HepG2 (cell line): ENCODE measurements around the gene SOX13. TPM values are rescaled to one million over a fixed set of nuclear protein-coding genes. Genes with fewer than 3 reads are reported as not detected.

Experiments used
- GABPA ChIP-seq, 2 experiments: IDR thresholded peaks; 2 replicates each; pipeline ENCODE4 v1.6.1; 2011 to 2016; ENCODE audit warnings: low read depth in 2 of 2, low read length in 1 of 2, missing biosample characterization in 1 of 2, missing genetic modification characterization in 1 of 2
- GZF1 ChIP-seq: sonication (generic); formaldehyde crosslinking; IDR thresholded peaks from 2 replicates; pipeline ENCODE4 v1.5.1; 2020; ENCODE audit warnings: mild to moderate bottlenecking, missing genetic modification reagents
- HDAC1 ChIP-seq: sonication (generic); formaldehyde crosslinking; IDR thresholded peaks from 2 replicates; pipeline ENCODE4 v1.5.1; 2020; ENCODE audit warnings: mild to moderate bottlenecking, missing genetic modification reagents
- PCBP1 ChIP-seq: fragments of 200-400 bp; formaldehyde crosslinking; IDR thresholded peaks from 2 replicates; pipeline ENCODE4 v1.6.1; 2017; ENCODE audit warnings: mild to moderate bottlenecking, low read depth, low read length, borderline replicate concordance
- RAD21 ChIP-seq: fragments of 450-650 bp; formaldehyde crosslinking; IDR thresholded peaks from 2 replicates; pipeline ENCODE4 v1.5.0; 2020; ENCODE audit warnings: mild to moderate bottlenecking
- RBM22 ChIP-seq: fragments of 200-400 bp; formaldehyde crosslinking; optimal IDR thresholded peaks from 2 replicates; pipeline ENCODE3; 2017; ENCODE audit warnings: mild to moderate bottlenecking, low read length, moderate library complexity
- RXRB ChIP-seq: IDR thresholded peaks from 2 replicates; pipeline ENCODE4 v1.6.1; 2016; ENCODE audit warnings: borderline replicate concordance, missing genetic modification reagents, missing compliant biosample characterization
- SPEN ChIP-seq: sonication (generic); formaldehyde crosslinking; IDR thresholded peaks from 2 replicates; pipeline ENCODE4 v1.5.1; 2020; ENCODE audit warnings: low read depth, mild to moderate bottlenecking, missing genetic modification reagents
- TARDBP ChIP-seq: sonication (generic); formaldehyde crosslinking; IDR thresholded peaks from 2 replicates; pipeline ENCODE4 v1.8.0; 2022; ENCODE audit warnings: mild to moderate bottlenecking, missing genetic modification reagents
- YEATS2 ChIP-seq: sonication (generic); formaldehyde crosslinking; IDR thresholded peaks from 2 replicates; pipeline ENCODE4 v1.4.0; 2020; ENCODE audit warnings: missing genetic modification reagents, borderline replicate concordance
- ZFP36L1 ChIP-seq: sonication (generic); formaldehyde crosslinking; IDR thresholded peaks from 2 replicates; pipeline ENCODE4 v1.8.0; 2022; ENCODE audit warnings: mild to moderate bottlenecking, missing genetic modification reagents, moderate library complexity
- ZFX ChIP-seq: sonication (generic); formaldehyde crosslinking; IDR thresholded peaks from 2 replicates; pipeline ENCODE4 v1.4.0; 2020; ENCODE audit warnings: mild to moderate bottlenecking, low read depth, missing genetic modification reagents, moderate library complexity
- ZNF124 ChIP-seq: sonication (generic); formaldehyde crosslinking; IDR thresholded peaks from 2 replicates; pipeline ENCODE4 v1.4.0; 2020; ENCODE audit warnings: missing genetic modification reagents
- ZNF619 ChIP-seq: sonication (generic); formaldehyde crosslinking; IDR thresholded peaks from 2 replicates; pipeline ENCODE4 v1.4.0; 2020; ENCODE audit warnings: mild to moderate bottlenecking, missing genetic modification reagents
- ZNF720 ChIP-seq: sonication (generic); formaldehyde crosslinking; IDR thresholded peaks from 2 replicates; pipeline ENCODE4 v1.4.0; 2020; ENCODE audit warnings: missing genetic modification reagents
- ZNF788 ChIP-seq: sonication (generic); formaldehyde crosslinking; IDR thresholded peaks from 2 replicates; pipeline ENCODE4 v1.5.0; 2020; ENCODE audit warnings: mild to moderate bottlenecking, missing genetic modification reagents, borderline replicate concordance
- polyA plus RNA-seq, 8 experiments: library from polyadenylated mRNA; depleted of rRNA in 3 of 8; stranded (reverse) in 7 of 8; unstranded in 1 of 8; fragments of >200 nt; fragmentation: Illumina TruSeq in 4 of 8; extraction: Trizol in 4 of 8; gene quantifications; 2 replicates each; pipeline versions ENCODE4 v1.2.1 to v1.2.3, GENCODE V29; 2011 to 2016; ENCODE audit warnings: low read depth in 4 of 8, missing spikeins in 1 of 8, mixed read lengths in 1 of 8; ENCODE audit not compliant: insufficient read depth in 1 of 8
- total RNA-seq, 5 experiments: library from RNA; depleted of rRNA; stranded (reverse); fragments of >200 nt; fragmentation: Illumina TruSeq; extraction: Trizol; gene quantifications; 2 replicates each; pipeline ENCODE4 v1.2.3, GENCODE V29; 2016; ENCODE audit warnings: low read depth in 1 of 5
- TF ChIP-seq, protein P1 (sequence below): sonication (generic); formaldehyde crosslinking; IDR thresholded peaks from 2 replicates; pipeline ENCODE4; 2020; ENCODE audit warnings: missing genetic modification reagents, mild to moderate bottlenecking, borderline replicate concordance
- TF ChIP-seq, protein P2 (sequence below): sonication (generic); formaldehyde crosslinking; IDR thresholded peaks from 2 replicates; pipeline ENCODE4 v1.4.0; 2020; ENCODE audit warnings: missing genetic modification reagents
- TF ChIP-seq, protein P3 (sequence below): sonication (generic); formaldehyde crosslinking; IDR thresholded peaks from 2 replicates; pipeline ENCODE4 v1.5.1; 2020; ENCODE audit warnings: missing genetic modification reagents, mild to moderate bottlenecking, borderline replicate concordance
- TF ChIP-seq, protein P4 (sequence below): sonication (generic); formaldehyde crosslinking; IDR thresholded peaks from 2 replicates; pipeline ENCODE4 v1.5.0; 2020; ENCODE audit warnings: mild to moderate bottlenecking, missing genetic modification reagents, moderate library complexity

SOX13 gene
- total and polyA plus RNA-seq, 2 of the 13 experiments (the other 11 are each of a cell fraction or from before 2014, with no cell fraction given) = 13.3 to 15.8 TPM

DNA sequence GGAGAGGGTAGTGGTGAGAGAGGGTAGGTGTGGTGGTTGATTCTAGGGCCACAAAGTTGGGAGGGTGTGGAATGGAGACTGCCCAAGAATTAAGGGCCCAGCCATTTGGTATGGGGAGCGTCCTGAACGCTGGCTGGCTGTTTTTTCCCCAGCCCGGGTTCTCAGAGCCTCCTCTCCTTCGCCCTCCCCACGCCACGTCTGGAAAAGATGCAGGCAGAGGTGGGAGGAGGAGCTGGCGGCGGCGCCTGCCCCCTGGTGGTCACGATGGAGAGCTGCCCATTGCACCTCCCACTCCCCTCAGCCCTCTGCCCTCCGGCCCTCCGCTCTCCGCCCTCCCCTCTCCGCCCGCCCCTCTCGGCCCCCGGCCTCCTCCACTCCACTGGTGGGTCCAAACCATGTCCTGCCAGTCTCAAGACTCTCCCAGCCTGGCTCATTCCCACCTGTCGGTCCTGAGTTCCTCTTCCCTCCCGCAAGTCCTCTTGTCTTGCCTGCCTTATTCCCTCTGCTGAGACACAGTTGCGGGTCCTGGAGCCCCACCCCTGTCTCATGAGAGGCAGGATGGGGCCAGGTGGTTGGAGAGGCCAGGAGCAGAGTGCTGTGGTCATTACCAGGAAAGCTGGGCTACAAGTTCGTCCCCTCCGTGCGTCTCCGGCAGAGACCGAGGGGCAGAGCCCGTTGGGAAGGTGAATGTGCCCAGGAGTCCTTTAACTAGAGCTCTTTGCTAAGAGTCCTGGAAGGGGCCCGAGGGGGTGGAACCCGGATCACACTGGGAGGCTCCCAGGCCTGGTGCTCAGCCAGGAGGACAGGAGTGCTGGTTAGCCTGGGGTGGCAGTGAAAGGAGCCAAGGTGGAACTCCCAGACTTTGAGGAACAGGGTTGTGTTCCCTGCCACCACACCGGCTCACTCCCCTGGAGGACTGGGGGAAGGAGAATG is 56.3 kb downstream of the SOX13 start (continued):
- TF ChIP-seq, protein P1, sequence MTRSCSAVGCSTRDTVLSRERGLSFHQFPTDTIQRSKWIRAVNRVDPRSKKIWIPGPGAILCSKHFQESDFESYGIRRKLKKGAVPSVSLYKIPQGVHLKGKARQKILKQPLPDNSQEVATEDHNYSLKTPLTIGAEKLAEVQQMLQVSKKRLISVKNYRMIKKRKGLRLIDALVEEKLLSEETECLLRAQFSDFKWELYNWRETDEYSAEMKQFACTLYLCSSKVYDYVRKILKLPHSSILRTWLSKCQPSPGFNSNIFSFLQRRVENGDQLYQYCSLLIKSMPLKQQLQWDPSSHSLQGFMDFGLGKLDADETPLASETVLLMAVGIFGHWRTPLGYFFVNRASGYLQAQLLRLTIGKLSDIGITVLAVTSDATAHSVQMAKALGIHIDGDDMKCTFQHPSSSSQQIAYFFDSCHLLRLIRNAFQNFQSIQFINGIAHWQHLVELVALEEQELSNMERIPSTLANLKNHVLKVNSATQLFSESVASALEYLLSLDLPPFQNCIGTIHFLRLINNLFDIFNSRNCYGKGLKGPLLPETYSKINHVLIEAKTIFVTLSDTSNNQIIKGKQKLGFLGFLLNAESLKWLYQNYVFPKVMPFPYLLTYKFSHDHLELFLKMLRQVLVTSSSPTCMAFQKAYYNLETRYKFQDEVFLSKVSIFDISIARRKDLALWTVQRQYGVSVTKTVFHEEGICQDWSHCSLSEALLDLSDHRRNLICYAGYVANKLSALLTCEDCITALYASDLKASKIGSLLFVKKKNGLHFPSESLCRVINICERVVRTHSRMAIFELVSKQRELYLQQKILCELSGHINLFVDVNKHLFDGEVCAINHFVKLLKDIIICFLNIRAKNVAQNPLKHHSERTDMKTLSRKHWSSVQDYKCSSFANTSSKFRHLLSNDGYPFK (CRISPR knock-in tag) = peak; percentile 42; the same call in 1 of the 2 replicates
- TF ChIP-seq RXRB (CRISPR knock-in tag) (peak; percentile 18; the same call in 1 of the 2 replicates), GZF1 (no peak), RAD21 (CRISPR knock-in tag) (peak; percentile 93), YEATS2 (CRISPR knock-in tag) (no peak; the same call in 1 of the 2 replicates), PCBP1 (peak; percentile 83; the same call in 1 of the 2 replicates), ZNF720 (CRISPR knock-in tag) (no peak), ZFP36L1 (CRISPR knock-in tag) (0 out of 2 replicates have a peak, but pooled peaks have one; percentile 0), ZNF619 (CRISPR knock-in tag) (0 out of 2 replicates have a peak, but pooled peaks have one; percentile 42), SPEN (CRISPR knock-in tag) (0 out of 2 replicates have a peak, but pooled peaks have one; percentile 33), HDAC1 (peak; percentile 38; the same call in 1 of the 2 replicates), RBM22 (peak; percentile 8), ZNF788 (CRISPR knock-in tag) (peak; percentile 62; the same call in 1 of the 2 replicates), ZNF124 (no peak), TARDBP (CRISPR knock-in tag) (peak; percentile 25; the same call in 1 of the 2 replicates), GABPA (IDR thresholded peaks at IDR 0.05; ENCODE audit: low read depth, low read length) (no peak), GABPA (CRISPR knock-in tag; IDR thresholded peaks at IDR 0.05; ENCODE audit: low read depth) (peak; percentile 43; the same call in 1 of the 2 replicates), ZFX (CRISPR knock-in tag) (peak; percentile 34; the same call in 1 of the 2 replicates)
- TF ChIP-seq, protein P2, sequence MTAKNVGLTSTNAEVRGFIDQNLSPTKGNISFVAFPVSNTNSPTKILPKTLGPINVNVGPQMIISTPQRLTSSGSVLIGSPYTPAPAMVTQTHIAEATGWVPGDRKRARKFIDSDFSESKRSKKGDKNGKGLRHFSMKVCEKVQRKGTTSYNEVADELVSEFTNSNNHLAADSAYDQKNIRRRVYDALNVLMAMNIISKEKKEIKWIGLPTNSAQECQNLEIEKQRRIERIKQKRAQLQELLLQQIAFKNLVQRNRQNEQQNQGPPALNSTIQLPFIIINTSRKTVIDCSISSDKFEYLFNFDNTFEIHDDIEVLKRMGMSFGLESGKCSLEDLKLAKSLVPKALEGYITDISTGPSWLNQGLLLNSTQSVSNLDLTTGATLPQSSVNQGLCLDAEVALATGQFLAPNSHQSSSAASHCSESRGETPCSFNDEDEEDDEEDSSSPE = no peak
- TF ChIP-seq, protein P3, sequence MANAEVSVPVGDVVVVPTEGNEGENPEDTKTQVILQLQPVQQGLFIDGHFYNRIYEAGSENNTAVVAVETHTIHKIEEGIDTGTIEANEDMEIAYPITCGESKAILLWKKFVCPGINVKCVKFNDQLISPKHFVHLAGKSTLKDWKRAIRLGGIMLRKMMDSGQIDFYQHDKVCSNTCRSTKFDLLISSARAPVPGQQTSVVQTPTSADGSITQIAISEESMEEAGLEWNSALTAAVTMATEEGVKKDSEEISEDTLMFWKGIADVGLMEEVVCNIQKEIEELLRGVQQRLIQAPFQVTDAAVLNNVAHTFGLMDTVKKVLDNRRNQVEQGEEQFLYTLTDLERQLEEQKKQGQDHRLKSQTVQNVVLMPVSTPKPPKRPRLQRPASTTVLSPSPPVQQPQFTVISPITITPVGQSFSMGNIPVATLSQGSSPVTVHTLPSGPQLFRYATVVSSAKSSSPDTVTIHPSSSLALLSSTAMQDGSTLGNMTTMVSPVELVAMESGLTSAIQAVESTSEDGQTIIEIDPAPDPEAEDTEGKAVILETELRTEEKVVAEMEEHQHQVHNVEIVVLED (CRISPR knock-in tag) = peak; percentile 18; the same call in 1 of the 2 replicates
- TF ChIP-seq, protein P4, sequence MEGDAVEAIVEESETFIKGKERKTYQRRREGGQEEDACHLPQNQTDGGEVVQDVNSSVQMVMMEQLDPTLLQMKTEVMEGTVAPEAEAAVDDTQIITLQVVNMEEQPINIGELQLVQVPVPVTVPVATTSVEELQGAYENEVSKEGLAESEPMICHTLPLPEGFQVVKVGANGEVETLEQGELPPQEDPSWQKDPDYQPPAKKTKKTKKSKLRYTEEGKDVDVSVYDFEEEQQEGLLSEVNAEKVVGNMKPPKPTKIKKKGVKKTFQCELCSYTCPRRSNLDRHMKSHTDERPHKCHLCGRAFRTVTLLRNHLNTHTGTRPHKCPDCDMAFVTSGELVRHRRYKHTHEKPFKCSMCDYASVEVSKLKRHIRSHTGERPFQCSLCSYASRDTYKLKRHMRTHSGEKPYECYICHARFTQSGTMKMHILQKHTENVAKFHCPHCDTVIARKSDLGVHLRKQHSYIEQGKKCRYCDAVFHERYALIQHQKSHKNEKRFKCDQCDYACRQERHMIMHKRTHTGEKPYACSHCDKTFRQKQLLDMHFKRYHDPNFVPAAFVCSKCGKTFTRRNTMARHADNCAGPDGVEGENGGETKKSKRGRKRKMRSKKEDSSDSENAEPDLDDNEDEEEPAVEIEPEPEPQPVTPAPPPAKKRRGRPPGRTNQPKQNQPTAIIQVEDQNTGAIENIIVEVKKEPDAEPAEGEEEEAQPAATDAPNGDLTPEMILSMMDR (CRISPR knock-in tag) = peak; percentile 95
